GM21390 (cell line): ENCODE measurements around the gene MAPK13.
A peak's percentile ranks its signal among the peaks of the same experiment; 100 is the strongest.
"Not testable (repeated sequence)": the region's sequence is repeated elsewhere in the genome, so short reads cannot be mapped to it uniquely, and the experiment has no call there.

Experiments
- ATAC-seq: cut with Tn5 transposase; IDR thresholded peaks from one replicate; pipeline ENCODE4 v1.9.1; 2021; ENCODE audit not compliant: unreplicated experiment

Gene MAPK13

DNA sequence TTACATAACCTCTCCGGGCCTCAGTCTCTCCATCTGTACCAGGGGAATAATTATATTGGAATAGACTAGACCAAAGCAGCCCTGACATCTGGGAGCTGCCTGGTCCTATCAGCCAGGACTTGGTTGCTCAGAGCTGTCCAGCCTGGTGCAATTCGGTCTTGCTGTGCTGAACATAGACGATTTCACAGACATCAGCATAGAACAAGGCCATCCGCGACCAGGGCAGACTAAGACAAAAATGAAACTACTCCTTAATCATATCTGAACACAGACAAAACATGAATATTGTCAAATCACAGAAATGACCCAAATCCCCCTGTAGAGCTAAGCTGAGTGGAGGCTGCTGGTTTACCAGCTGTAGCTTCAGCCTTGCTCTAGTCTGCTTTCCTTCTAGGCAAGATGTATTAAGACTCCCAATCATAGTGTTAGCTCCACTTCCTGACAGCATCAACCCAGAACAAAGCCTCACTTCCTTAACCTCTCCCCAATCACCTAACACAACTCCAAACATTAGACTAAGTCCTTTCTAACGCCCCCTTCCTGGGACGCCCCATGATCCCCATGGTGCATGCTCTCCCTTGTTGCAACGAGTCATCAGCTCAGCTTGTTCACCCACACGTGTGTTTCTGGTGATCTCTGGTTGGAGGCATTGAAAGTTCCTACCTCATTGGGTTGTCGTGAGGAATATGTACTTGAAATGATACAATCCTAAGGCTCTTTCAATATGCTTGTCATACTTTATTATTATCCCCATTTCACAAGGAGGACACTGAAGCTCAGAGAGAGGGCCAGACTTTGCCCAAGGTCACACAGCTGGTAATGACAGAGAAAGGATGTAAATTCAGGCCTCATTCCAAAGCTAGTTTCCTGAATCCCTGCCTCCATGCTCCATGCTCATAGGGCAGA, 3.5 kb upstream of the MAPK13 start:
- ATAC-seq = no peak

GRCh38 chr6:36127462-36128016, 2.8 kb upstream of the MAPK13 start:
- no peak for ATAC-seq

- no peak for ATAC-seq
These were observed 2.2 kb upstream of the MAPK13 start for GRCh38 chr6:36128073-36128472.

GRCh38 chr6:36128793-36129192, 1.5 kb upstream of the MAPK13 start:
- no peak for ATAC-seq

GRCh38 chr6:36129334-36129733, 979 bp upstream of the MAPK13 start:
- not testable (repeated sequence) for ATAC-seq

- peak; percentile 16 for ATAC-seq
These were observed 576 bp downstream of the MAPK13 start for GRCh38 chr6:36130667-36131510.

- peak; percentile 85 for ATAC-seq
These were observed 1.4 kb downstream of the MAPK13 start for GRCh38 chr6:36131511-36132245.

GRCh38 chr6:36132246-36132895, 2.1 kb downstream of the MAPK13 start:
- ATAC-seq = no peak

- ATAC-seq = no peak
These were observed 2.8 kb downstream of the MAPK13 start for GRCh38 chr6:36133148-36133547.

- no peak for ATAC-seq
These were observed 3.6 kb downstream of the MAPK13 start for GRCh38 chr6:36133912-36134311.

- ATAC-seq = no peak
These were observed 4.9 kb downstream of the MAPK13 start for GRCh38 chr6:36135053-36135731.

GRCh38 chr6:36136034-36136433, 5.7 kb downstream of the MAPK13 start:
- ATAC-seq = no peak

DNA sequence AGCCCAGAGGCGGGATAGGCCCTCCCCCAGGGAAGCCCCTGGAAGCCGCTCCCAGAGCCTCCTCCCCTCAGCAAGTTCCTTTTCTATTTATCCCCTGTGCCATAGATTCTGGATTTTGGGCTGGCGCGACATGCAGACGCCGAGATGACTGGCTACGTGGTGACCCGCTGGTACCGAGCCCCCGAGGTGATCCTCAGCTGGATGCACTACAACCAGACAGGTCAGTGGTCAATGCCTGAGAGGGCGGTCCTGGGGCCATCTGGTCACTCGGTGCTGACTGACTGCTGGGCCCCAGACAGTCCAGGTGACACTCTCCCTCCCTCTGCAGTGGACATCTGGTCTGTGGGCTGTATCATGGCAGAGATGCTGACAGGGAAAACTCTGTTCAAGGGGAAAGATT, 6.2 kb downstream of the MAPK13 start:
- ATAC-seq = no peak

DNA sequence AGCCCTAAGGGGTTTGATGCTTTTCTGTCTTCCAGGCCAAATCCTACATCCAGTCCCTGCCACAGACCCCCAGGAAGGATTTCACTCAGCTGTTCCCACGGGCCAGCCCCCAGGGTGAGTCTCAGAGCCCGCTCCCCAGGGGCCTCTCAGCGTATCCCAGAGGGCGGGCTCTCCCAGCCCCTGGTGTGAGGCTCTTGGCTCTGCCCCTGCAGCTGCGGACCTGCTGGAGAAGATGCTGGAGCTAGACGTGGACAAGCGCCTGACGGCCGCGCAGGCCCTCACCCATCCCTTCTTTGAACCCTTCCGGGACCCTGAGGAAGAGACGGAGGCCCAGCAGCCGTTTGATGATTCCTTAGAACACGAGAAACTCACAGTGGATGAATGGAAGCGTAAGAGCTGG, 8.4 kb downstream of the MAPK13 start:
- ATAC-seq = no peak

DNA sequence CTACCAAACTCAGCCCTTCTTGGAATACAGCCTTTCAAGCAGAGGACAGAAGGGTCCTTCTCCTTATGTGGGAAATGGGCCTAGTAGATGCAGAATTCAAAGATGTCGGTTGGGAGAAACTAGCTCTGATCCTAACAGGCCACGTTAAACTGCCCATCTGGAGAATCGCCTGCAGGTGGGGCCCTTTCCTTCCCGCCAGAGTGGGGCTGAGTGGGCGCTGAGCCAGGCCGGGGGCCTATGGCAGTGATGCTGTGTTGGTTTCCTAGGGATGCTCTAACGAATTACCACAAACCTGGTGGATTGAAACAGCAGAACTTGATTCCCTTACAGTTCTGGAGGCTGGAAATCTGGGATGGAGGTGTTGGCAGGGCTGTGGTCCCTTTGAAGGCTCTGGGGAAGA, 9.1 kb downstream of the MAPK13 start:
- ATAC-seq = no peak

DNA sequence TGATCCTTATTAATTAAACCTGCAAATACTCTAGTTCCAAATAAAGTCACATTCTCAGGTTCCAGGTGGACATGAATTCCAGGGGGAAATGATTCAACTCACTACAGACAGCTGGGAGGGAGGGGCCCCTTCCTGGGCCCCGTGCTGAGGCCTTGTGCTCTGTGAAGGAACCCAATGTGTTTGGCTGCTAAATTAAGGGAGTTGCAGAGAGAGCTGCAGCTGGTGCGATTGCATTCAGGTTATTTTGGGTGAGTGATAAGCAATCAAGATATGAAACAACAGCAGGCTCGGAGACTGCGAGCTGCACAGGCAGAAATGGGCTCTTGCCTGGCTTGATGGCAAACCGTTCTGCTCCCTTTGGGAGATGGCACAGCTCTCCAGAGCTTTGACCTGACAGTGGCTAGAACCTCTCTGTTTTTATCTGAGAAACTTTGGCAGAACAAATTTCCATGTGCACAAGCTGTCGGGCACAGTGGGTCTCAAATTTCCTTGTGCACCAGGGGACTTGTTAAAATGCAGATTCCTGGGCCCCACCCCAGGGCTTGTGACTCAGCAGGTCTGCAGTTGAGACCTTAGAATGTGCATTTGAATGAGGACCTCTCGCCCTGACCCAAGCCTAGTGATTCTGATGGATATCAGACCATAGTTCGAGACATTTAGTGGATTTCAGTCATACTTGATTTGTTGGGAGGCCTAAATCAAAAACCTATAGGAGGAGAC, 9.8 kb downstream of the MAPK13 start:
- no peak for ATAC-seq

- ATAC-seq = no peak
These were observed 10.8 kb downstream of the MAPK13 start for GRCh38 chr6:36141091-36141490.

- ATAC-seq = no peak
These were observed 11.6 kb downstream of the MAPK13 start for GRCh38 chr6:36141961-36142360.
